IMR-90 (cell line): ENCODE results near the gene INIP. TPM values are rescaled to one million over a fixed set of nuclear protein-coding genes. Genes with fewer than 3 reads are reported as not detected.

Source experiments
- ATAC-seq: fragments of 200-7000 bp; cut with Tn5 transposase; 2 replicates; pipeline ENCODE4 v1.9.1; 2020; ENCODE audit warnings: low read depth, mild to moderate bottlenecking, moderate library complexity
- BruUV-seq: library from RNA; stranded (reverse); fragments of 400-500 nt; replicated peaks from 2 replicates; lab custom pipeline; 2021; lab: Mats Ljungman, UMichigan
- CTCF ChIA-PET: fragments of 300-600 bp; formaldehyde crosslinking; extraction: SDS; loops from one replicate; lab custom pipeline; 2021; ENCODE audit warnings: antibody characterized with exemption; lab: Yijun Ruan, JAX
- POLR2A ChIA-PET: fragments of 300-600 bp; sonication (Branson Sonifier 250); formaldehyde crosslinking; loops from one replicate; lab custom pipeline; 2022; ENCODE audit warnings: antibody characterized with exemption; ENCODE audit not compliant: unreplicated experiment; lab: Charles Lee
- DNase-seq: peaks from one replicate; pipeline ENCODE4 v3.0.0; 2013
- H2AFZ ChIP-seq: replicated peaks from 2 replicates; pipeline ENCODE3; 2013; ENCODE audit warnings: low read length, mild to moderate bottlenecking; ENCODE audit not compliant: poor library complexity
- H2AK5ac ChIP-seq: 2 replicates; pipeline ENCODE4 v1.6.1; 2013; ENCODE audit warnings: low read depth, low read length, inconsistent platforms
- H2AK9ac ChIP-seq: replicated peaks from 2 replicates; pipeline ENCODE3; 2013; ENCODE audit warnings: mild to moderate bottlenecking, low read depth, low read length, moderate library complexity; ENCODE audit not compliant: poor library complexity
- H2BK120ac ChIP-seq: 2 replicates; pipeline ENCODE4 v1.6.1; 2013; ENCODE audit warnings: low read depth, low read length, inconsistent platforms
- H2BK15ac ChIP-seq: 3 replicates; pipeline ENCODE4 v1.6.1; 2013; ENCODE audit warnings: low read depth, low read length, inconsistent platforms
- H2BK20ac ChIP-seq: 2 replicates; pipeline ENCODE4 v1.6.1; 2013; ENCODE audit warnings: low read depth, mild to moderate bottlenecking, inconsistent platforms, low read length, moderate library complexity
- H2BK5ac ChIP-seq: 2 replicates; pipeline ENCODE4 v1.6.1; 2013; ENCODE audit warnings: mild to moderate bottlenecking, low read depth, low read length, inconsistent platforms; ENCODE audit not compliant: poor library complexity, severe bottlenecking
- H3K14ac ChIP-seq: replicated peaks from 2 replicates; pipeline ENCODE4 v1.6.1; 2013; ENCODE audit warnings: low read depth, low read length, inconsistent platforms
- H3K18ac ChIP-seq: 2 replicates; pipeline ENCODE4 v1.6.1; 2013; ENCODE audit warnings: low read depth, low read length, control low read depth
- H3K23ac ChIP-seq: 2 replicates; pipeline ENCODE4 v1.6.1; 2013; ENCODE audit warnings: low read depth, low read length, inconsistent platforms
- H3K27ac ChIP-seq: 2 replicates; pipeline ENCODE4 v1.5.1; 2013; ENCODE audit warnings: mild to moderate bottlenecking, control low read depth, low read length; ENCODE audit not compliant: insufficient read depth
- H3K27me3 ChIP-seq: 2 replicates; pipeline ENCODE4 v1.6.1; 2013; ENCODE audit warnings: low read length; ENCODE audit not compliant: control insufficient read depth, insufficient read depth
- H3K36me3 ChIP-seq: 2 replicates; pipeline ENCODE4 v1.6.1; 2013; ENCODE audit warnings: low read length, mixed read lengths; ENCODE audit not compliant: control insufficient read depth, insufficient read depth
- H3K4ac ChIP-seq: 2 replicates; pipeline ENCODE4 v1.6.1; 2013; ENCODE audit warnings: low read depth, low read length, inconsistent platforms
- H3K4me1 ChIP-seq: 2 replicates; pipeline ENCODE4 v1.6.1; 2013; ENCODE audit warnings: low read length, mixed read lengths; ENCODE audit not compliant: control insufficient read depth, insufficient read depth
- H3K4me2 ChIP-seq: 2 replicates; pipeline ENCODE4 v1.6.1; 2013; ENCODE audit warnings: low read depth, mild to moderate bottlenecking, control low read depth, low read length, moderate library complexity
- H3K4me3 ChIP-seq: 2 replicates; pipeline ENCODE4 v1.5.1; 2013; ENCODE audit warnings: low read depth, mild to moderate bottlenecking, control low read depth, low read length, moderate library complexity; ENCODE audit not compliant: insufficient read depth
- H3K56ac ChIP-seq: 2 replicates; pipeline ENCODE4 v1.6.1; 2013; ENCODE audit warnings: low read length, inconsistent platforms; ENCODE audit not compliant: insufficient read depth; ENCODE audit errors: extremely low read depth
- H3K79me1 ChIP-seq, 2 experiments: 2 replicates each; pipeline ENCODE4 v1.6.1; 2013; ENCODE audit warnings: low read length in 2 of 2, inconsistent platforms in 1 of 2, low read depth in 1 of 2
- H3K9ac ChIP-seq: 2 replicates; pipeline ENCODE4 v1.6.1; 2013; ENCODE audit warnings: low read depth, low read length, control low read depth
- H3K9me1 ChIP-seq: 2 replicates; pipeline ENCODE4 v1.6.1; 2013; ENCODE audit warnings: low read length, inconsistent platforms; ENCODE audit not compliant: insufficient read depth
- H3K9me3 ChIP-seq: 2 replicates; pipeline ENCODE4 v1.6.1; 2013; ENCODE audit warnings: low read length; ENCODE audit not compliant: control insufficient read depth, insufficient read depth
- H4K20me1 ChIP-seq: 2 replicates; pipeline ENCODE4 v1.6.1; 2013; ENCODE audit warnings: low read length, inconsistent platforms; ENCODE audit not compliant: insufficient read depth
- H4K5ac ChIP-seq: 2 replicates; pipeline ENCODE4 v1.6.1; 2013; ENCODE audit warnings: mild to moderate bottlenecking, low read depth, low read length, control low read depth
- H4K8ac ChIP-seq, 2 experiments: 2 replicates each; pipeline ENCODE4 v1.6.1; 2013; ENCODE audit warnings: low read depth in 2 of 2, low read length in 2 of 2, control low read depth in 1 of 2, inconsistent platforms in 1 of 2
- H4K91ac ChIP-seq: 2 replicates; pipeline ENCODE4 v1.6.1; 2013; ENCODE audit warnings: low read depth, low read length, inconsistent platforms; ENCODE audit not compliant: insufficient read depth
- BHLHE40 ChIP-seq: fragments of 150-350 bp; IDR thresholded peaks from 2 replicates; pipeline ENCODE4 v1.6.1; 2016; ENCODE audit warnings: mild to moderate bottlenecking, low read depth, low read length
- FOS ChIP-seq: fragments of 150-350 bp; IDR thresholded peaks from 2 replicates; pipeline ENCODE4 v1.6.1; 2016; ENCODE audit warnings: low read depth, low read length
- MXI1 ChIP-seq: IDR thresholded peaks from 2 replicates; pipeline ENCODE4 v1.6.1; 2012; ENCODE audit warnings: low read depth, mild to moderate bottlenecking, low read length, moderate library complexity, borderline replicate concordance
- RCOR1 ChIP-seq: IDR thresholded peaks from 2 replicates; pipeline ENCODE4 v1.6.1; 2012; ENCODE audit warnings: mild to moderate bottlenecking, low read length, improper control_type of control experiment; ENCODE audit not compliant: insufficient replicate concordance
- RFX5 ChIP-seq: IDR thresholded peaks from 2 replicates; pipeline ENCODE4 v1.8.0; 2012; ENCODE audit warnings: low read depth, mild to moderate bottlenecking, low read length, moderate library complexity
- SMC3 ChIP-seq: fragments of 150-350 bp; IDR thresholded peaks from 2 replicates; pipeline ENCODE4 v1.6.1; 2016; ENCODE audit warnings: low read depth, mild to moderate bottlenecking, antibody characterized with exemption, low read length, moderate library complexity
- WGBS, 2 experiments: methylation state at CpG; one replicate each; pipeline versions ENCODE4 v1.1.5 to v1.1.7; 2013; ENCODE audit warnings: missing lambda C conversion rate in 2 of 2; ENCODE audit not compliant: insufficient read length in 1 of 2; ENCODE audit errors: extremely low coverage in 2 of 2; 5-methylcytosine and 5-hydroxymethylcytosine counted together
- dilution Hi-C: fragments of 300-500 bp; cut with HindIII; formaldehyde crosslinking; loops from one replicate; pipeline ENCODE4 v1.14.3; 2018; ENCODE audit warnings: low sequenced_read_pairs; ENCODE audit not compliant: unreplicated experiment
- in situ Hi-C: fragments of 300-500 bp; cut with MboI; formaldehyde crosslinking; loops from 3 replicates; pipeline ENCODE4 v1.14.3; 2019; ENCODE audit warnings: low sequenced_read_pairs, inconsistent platforms, mixed read lengths
- intact Hi-C: fragments of 100-400 bp; cut with micrococcal nuclease; formaldehyde crosslinking; loops from 2 replicates; pipeline ENCODE4 v1.10.0; 2022
- polyA plus RNA-seq, 3 experiments: library from polyadenylated mRNA; depleted of rRNA; stranded (reverse); fragments of >200 nt; gene quantifications; 2 replicates each; pipeline ENCODE4 v1.2.3, GENCODE V29; 2012; ENCODE audit warnings: low replicate concordance in 1 of 3
- total RNA-seq: library from RNA; depleted of rRNA; stranded (reverse); fragments of >200 nt; gene quantifications from 2 replicates; pipeline ENCODE4 v1.2.3, GENCODE V29; 2012
- TF ChIP-seq, protein P1 (sequence below): conservative IDR thresholded peaks from 2 replicates; pipeline ENCODE4 v1.5.1; 2012; ENCODE audit warnings: mild to moderate bottlenecking, low read depth, low read length, improper control_type of control experiment
- TF ChIP-seq, protein P2 (sequence below): fragments of 150-350 bp; IDR thresholded peaks from 2 replicates; pipeline ENCODE4 v1.6.1; 2017; ENCODE audit warnings: mild to moderate bottlenecking, antibody characterized with exemption, low read length, low read depth

Gene INIP
- total and polyA plus RNA-seq, 2 of the 4 experiments (the other 2 are of a cell fraction): 11.1 to 15.4 TPM

GRCh38 chr9:112647596-112647995 is 70.3 kb downstream of the INIP start:
- in situ Hi-C loops: no loop called here
- Histone ChIP-seq H2BK120ac (no peak overlapping the region), H3K9ac (no peak overlapping the region), H3K9me1 (peaks cover 3% of the 10 kb centered on the region; the same call in 1 of the 2 replicates), H4K8ac (no peak overlapping the region), H3K56ac (no peak overlapping the region), H3K36me3 (no peaks in the 10 kb centered on the region), H2BK5ac (no peak overlapping the region), H3K18ac (no peak overlapping the region), H3K23ac (no peak overlapping the region), H3K27ac (no peak overlapping the region), H2AK9ac (no peak overlapping the region), H3K9me3 (peaks cover 9% of the 10 kb centered on the region), H4K5ac (no peak overlapping the region), H4K91ac (no peak overlapping the region), H2AK5ac (no peak overlapping the region), H3K79me1 (no peaks in the 10 kb centered on the region), H3K27me3 (no peaks in the 10 kb centered on the region), H4K20me1 (no peaks in the 10 kb centered on the region), H2AFZ (no peak overlapping the region), H3K4me2 (no peak overlapping the region), H3K4me3 (no peak overlapping the region), H2BK15ac (no peak overlapping the region), H2BK20ac (no peak overlapping the region), H3K4ac (no peak overlapping the region), H3K14ac (no peak overlapping the region), H3K4me1 (no peaks in the 10 kb centered on the region)
- WGBS, 2 experiments: no CpG with 5 or more reads among the region's 3 CpGs
- intact Hi-C loops: no loop called here
- ATAC-seq (no peak), DNase-seq (no peak)
- BruUV-seq: no TSS peak
- TF ChIP-seq, protein P1, sequence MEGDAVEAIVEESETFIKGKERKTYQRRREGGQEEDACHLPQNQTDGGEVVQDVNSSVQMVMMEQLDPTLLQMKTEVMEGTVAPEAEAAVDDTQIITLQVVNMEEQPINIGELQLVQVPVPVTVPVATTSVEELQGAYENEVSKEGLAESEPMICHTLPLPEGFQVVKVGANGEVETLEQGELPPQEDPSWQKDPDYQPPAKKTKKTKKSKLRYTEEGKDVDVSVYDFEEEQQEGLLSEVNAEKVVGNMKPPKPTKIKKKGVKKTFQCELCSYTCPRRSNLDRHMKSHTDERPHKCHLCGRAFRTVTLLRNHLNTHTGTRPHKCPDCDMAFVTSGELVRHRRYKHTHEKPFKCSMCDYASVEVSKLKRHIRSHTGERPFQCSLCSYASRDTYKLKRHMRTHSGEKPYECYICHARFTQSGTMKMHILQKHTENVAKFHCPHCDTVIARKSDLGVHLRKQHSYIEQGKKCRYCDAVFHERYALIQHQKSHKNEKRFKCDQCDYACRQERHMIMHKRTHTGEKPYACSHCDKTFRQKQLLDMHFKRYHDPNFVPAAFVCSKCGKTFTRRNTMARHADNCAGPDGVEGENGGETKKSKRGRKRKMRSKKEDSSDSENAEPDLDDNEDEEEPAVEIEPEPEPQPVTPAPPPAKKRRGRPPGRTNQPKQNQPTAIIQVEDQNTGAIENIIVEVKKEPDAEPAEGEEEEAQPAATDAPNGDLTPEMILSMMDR: no peak
- TF ChIP-seq, protein P2, sequence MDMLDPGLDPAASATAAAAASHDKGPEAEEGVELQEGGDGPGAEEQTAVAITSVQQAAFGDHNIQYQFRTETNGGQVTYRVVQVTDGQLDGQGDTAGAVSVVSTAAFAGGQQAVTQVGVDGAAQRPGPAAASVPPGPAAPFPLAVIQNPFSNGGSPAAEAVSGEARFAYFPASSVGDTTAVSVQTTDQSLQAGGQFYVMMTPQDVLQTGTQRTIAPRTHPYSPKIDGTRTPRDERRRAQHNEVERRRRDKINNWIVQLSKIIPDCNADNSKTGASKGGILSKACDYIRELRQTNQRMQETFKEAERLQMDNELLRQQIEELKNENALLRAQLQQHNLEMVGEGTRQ: no peak
- TF ChIP-seq BHLHE40: no peak
- TF ChIP-seq SMC3: no peak
- no peak for TF ChIP-seq MXI1
- TF ChIP-seq RFX5: no peak
- TF ChIP-seq RCOR1: no peak
- TF ChIP-seq FOS: no peak
- CTCF ChIA-PET: interaction anchor here (0.6 kb wide), 1 partner anchor 15 kb away, joined by 5 read pairs; no protein-coding TSS in a partner anchor
- dilution Hi-C loops: no loop called here
- POLR2A ChIA-PET: no interaction called here
